Lower lobe of right lung (tissue), 2 donors: ENCODE data around the gene PTPN13. TPM values are rescaled to one million over a fixed set of nuclear protein-coding genes. Genes with fewer than 3 reads are reported as not detected.

Experiments used
- ATAC-seq, 2 donors: fragments of 200-7000 bp; cut with Tn5 transposase; one replicate each; pipeline ENCODE4 v1.9.1; 2020 to 2022; ENCODE audit warnings: mild to moderate bottlenecking in 2 of 2, moderate library complexity in 2 of 2
- DNase-seq: peaks from one replicate; pipeline ENCODE4 v3.0.0-alpha.2; 2020
- H3K27ac ChIP-seq: fragments of 200-600 bp; one replicate; pipeline ENCODE4 v1.8.0; 2022
- H3K27me3 ChIP-seq: fragments of 200-600 bp; one replicate; pipeline ENCODE4 v1.8.0; 2022; ENCODE audit warnings: low read depth
- H3K36me3 ChIP-seq: fragments of 200-600 bp; one replicate; pipeline ENCODE4 v1.8.0; 2022; ENCODE audit warnings: mild to moderate bottlenecking
- H3K4me1 ChIP-seq: fragments of 200-600 bp; one replicate; pipeline ENCODE4 v1.8.0; 2022
- H3K4me3 ChIP-seq: fragments of 200-600 bp; one replicate; pipeline ENCODE4 v1.8.0; 2022; ENCODE audit warnings: mild to moderate bottlenecking
- H3K9me3 ChIP-seq: fragments of 200-600 bp; one replicate; pipeline ENCODE4 v1.8.0; 2022
- CTCF ChIP-seq: fragments of 200-600 bp; IDR thresholded peaks from one replicate; pipeline ENCODE4 v1.8.0; 2022; ENCODE audit warnings: antibody characterized with exemption, mild to moderate bottlenecking
- intact Hi-C: fragments of 100-400 bp; cut with DNase I; formaldehyde crosslinking; loops from one replicate; pipeline ENCODE4 v1.11.0; 2022
- total RNA-seq: library from RNA; stranded (reverse); fragmentation: NEBNext Ultra II Directional; extraction: Animal tissue kit (Norgen Biotek cat#: 25700); gene quantifications from one replicate; pipeline ENCODE4 v1.2.1, GENCODE V29; 2021
- donor health status: DM: no; HTN: yes; CAD: no; lungs with severe emphysema.

Gene PTPN13
- total RNA-seq, 1 donor from 2014 or later: 77.2 TPM

DNA sequence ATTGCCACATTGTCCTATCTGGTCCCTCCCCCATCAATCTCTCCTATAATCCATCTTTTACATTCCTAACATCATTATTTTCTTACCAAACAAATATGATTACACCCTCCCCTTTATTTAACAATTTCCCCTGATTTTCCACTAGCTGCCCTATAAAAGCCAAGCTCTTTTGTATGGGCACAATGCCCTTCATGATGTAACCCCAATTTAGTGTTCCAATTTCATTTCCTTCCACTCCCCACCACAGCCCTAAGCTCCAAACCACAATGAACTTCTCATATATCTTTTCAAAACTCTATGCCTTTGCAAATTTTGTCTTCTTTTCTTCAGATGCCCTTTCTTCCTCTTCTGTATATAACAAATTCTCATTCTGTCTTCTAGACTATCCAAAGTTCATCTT lies 39.5 kb upstream of the PTPN13 start:
- DNase-seq (no peak), ATAC-seq (no peak)
- intact Hi-C loops: no loop called here
- Histone ChIP-seq H3K36me3 (no peaks in the 10 kb centered on the region), H3K27ac (no peak overlapping the region), H3K4me1 (peaks cover 4% of the 10 kb centered on the region), H3K27me3 (no peaks in the 10 kb centered on the region), H3K4me3 (no peak overlapping the region), H3K9me3 (no peaks in the 10 kb centered on the region)
- TF ChIP-seq CTCF: no peak

DNA sequence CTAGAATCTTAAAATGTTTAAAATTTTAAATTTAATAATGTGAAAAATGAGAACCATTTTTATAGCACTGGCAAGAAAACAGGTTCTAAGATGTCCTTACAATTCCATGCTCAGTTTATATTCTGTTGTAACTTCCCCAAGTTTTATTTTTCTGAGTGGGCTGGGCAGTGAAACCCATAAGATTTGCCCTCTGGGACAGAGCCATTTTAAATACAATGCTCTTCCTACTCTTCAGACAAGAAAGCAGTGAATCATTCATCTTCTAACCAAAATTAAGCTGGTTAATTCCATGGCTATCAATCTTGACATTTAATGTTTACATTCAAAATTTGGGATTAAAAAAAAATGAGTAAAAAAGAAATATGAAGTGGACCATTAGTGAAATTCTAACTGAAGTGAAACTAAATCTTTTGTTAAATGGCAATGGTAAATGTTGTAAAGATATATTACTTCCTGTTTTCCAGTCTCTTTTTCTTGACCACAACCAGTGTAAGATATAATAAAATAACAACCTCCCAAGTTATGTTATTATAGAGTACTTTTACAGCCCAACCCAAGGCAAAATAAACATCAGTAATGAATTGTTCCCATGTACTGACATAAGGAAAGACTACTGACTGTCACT lies 37.2 kb upstream of the PTPN13 start:
- TF ChIP-seq CTCF: no peak
- DNase-seq: no peak
- H3K9me3 ChIP-seq: no peaks in the 10 kb centered on the region
- no peaks in the 10 kb centered on the region for H3K36me3 ChIP-seq
- intact Hi-C loops: no loop called here
- no peaks in the 10 kb centered on the region for H3K27me3 ChIP-seq
- peaks cover 13% of the 10 kb centered on the region for H3K4me1 ChIP-seq
- no peak overlapping the region for H3K27ac ChIP-seq
- ATAC-seq: no peak
- H3K4me3 ChIP-seq: no peak overlapping the region

DNA sequence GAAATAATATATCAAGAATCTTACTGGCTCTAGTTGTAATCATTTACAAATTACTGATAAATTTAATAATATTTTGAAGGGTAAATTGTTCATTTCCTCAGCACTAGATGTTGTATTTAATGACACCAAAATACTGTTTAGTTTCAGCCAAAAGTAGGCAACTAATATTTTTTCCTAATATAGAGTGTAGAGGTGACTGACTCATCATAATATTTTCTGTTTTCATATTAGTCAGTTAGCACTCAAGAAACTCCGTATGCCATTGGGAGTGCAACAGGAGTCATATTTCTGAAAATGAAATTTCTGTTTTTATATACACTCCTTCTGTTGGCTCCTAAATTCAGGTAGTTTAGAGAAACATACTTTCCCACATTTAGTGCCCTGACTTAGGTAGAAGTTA lies 36.6 kb upstream of the PTPN13 start:
- Histone ChIP-seq H3K27me3 (no peaks in the 10 kb centered on the region), H3K27ac (no peak overlapping the region), H3K4me3 (no peak overlapping the region), H3K36me3 (no peaks in the 10 kb centered on the region), H3K9me3 (no peaks in the 10 kb centered on the region), H3K4me1 (peaks cover 13% of the 10 kb centered on the region)
- DNase-seq (no peak), ATAC-seq (no peak)
- no peak for TF ChIP-seq CTCF
- intact Hi-C loops: no loop called here

DNA sequence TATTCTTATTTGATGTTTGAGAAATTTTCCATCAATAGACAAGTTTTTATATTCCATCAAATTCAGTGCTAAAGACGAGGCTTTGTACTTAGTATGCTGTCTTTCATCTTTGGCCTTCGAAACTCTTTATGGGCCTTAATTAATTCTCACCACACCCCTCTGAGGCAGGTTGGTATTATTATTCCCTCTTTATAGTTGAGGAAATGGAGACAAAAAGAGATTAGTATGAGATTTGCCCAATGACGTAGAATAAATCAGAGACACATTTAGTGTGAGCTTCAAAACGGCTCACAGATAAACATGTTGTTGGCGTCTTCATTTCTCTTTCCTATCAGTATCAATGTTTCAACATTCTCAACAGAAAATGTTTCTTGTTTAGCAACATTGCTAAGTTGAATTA lies 35.9 kb upstream of the PTPN13 start:
- no peak for ATAC-seq
- no peaks in the 10 kb centered on the region for H3K27me3 ChIP-seq
- H3K4me3 ChIP-seq: no peak overlapping the region
- no peaks in the 10 kb centered on the region for H3K36me3 ChIP-seq
- no peak overlapping the region for H3K27ac ChIP-seq
- H3K4me1 ChIP-seq: peaks cover 13% of the 10 kb centered on the region
- intact Hi-C loops: no loop called here
- no peaks in the 10 kb centered on the region for H3K9me3 ChIP-seq
- DNase-seq: no peak
- no peak for TF ChIP-seq CTCF

GRCh38 chr4:86558797-86559196 lies 35.3 kb upstream of the PTPN13 start:
- DNase-seq (no peak), ATAC-seq (no peak)
- intact Hi-C loops: no loop called here
- H3K27ac ChIP-seq: no peak overlapping the region
- no peaks in the 10 kb centered on the region for H3K36me3 ChIP-seq
- no peaks in the 10 kb centered on the region for H3K27me3 ChIP-seq
- H3K4me1 ChIP-seq: peaks cover 13% of the 10 kb centered on the region
- TF ChIP-seq CTCF: no peak
- no peak overlapping the region for H3K4me3 ChIP-seq
- no peaks in the 10 kb centered on the region for H3K9me3 ChIP-seq
